Thyroid gland (tissue), 4 donors: Measurements from ENCODE around the gene KASH5.

Experiments
- POLR2A ChIP-seq, 2 donors: fragments of 450-650 bp; IDR thresholded peaks; one replicate each; pipeline ENCODE4 v1.6.1; 2017; ENCODE audit warnings: antibody characterized with exemption in 2 of 2, mild to moderate bottlenecking in 2 of 2, moderate library complexity in 1 of 2
- TF ChIP-seq, protein P1 (sequence below), 6 experiments: fragments of 200-600 bp in 3 of 6; fragments of 450-650 bp in 3 of 6; sonication (generic) in 3 of 6; IDR thresholded peaks; one replicate each; pipeline ENCODE4 v1.5.1; 2016 to 2019; ENCODE audit warnings: antibody characterized with exemption in 6 of 6, mild to moderate bottlenecking in 2 of 6, inconsistent platforms in 1 of 6, moderate library complexity in 1 of 6

GRCh38 chr19:49461656-49462055 is 73.6 kb downstream of the KASH5 start:
- TF ChIP-seq, protein P1, sequence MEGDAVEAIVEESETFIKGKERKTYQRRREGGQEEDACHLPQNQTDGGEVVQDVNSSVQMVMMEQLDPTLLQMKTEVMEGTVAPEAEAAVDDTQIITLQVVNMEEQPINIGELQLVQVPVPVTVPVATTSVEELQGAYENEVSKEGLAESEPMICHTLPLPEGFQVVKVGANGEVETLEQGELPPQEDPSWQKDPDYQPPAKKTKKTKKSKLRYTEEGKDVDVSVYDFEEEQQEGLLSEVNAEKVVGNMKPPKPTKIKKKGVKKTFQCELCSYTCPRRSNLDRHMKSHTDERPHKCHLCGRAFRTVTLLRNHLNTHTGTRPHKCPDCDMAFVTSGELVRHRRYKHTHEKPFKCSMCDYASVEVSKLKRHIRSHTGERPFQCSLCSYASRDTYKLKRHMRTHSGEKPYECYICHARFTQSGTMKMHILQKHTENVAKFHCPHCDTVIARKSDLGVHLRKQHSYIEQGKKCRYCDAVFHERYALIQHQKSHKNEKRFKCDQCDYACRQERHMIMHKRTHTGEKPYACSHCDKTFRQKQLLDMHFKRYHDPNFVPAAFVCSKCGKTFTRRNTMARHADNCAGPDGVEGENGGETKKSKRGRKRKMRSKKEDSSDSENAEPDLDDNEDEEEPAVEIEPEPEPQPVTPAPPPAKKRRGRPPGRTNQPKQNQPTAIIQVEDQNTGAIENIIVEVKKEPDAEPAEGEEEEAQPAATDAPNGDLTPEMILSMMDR (IDR thresholded peaks at IDR 0.05), result no peak
- no peak for TF ChIP-seq POLR2A (IDR thresholded peaks at IDR 0.05)
